Mesendoderm (in vitro differentiated cells): ENCODE measurements around the gene HOTAIR.

Experiments
- DNase-seq: peaks from one replicate; pipeline ENCODE4 v3.0.0; 2013
- H2AK5ac ChIP-seq: 2 replicates; pipeline ENCODE4 v1.6.1; 2013; ENCODE audit warnings: low read length, inconsistent platforms
- H2BK120ac ChIP-seq: 2 replicates; pipeline ENCODE4 v1.6.1; 2013; ENCODE audit warnings: low read depth, mild to moderate bottlenecking, low read length, moderate library complexity, mixed read lengths
- H2BK15ac ChIP-seq: replicated peaks from 2 replicates; pipeline ENCODE4 v1.6.1; 2013; ENCODE audit warnings: low read depth, mild to moderate bottlenecking, moderate library complexity
- H2BK5ac ChIP-seq: 2 replicates; pipeline ENCODE4 v1.6.1; 2013; ENCODE audit warnings: low read length, inconsistent platforms
- H3K18ac ChIP-seq: 2 replicates; pipeline ENCODE4 v1.6.1; 2013; ENCODE audit warnings: mild to moderate bottlenecking, low read length, mixed read lengths
- H3K23ac ChIP-seq: one replicate; pipeline ENCODE4 v1.6.1; 2013; ENCODE audit warnings: low read length
- H3K27ac ChIP-seq: 2 replicates; pipeline ENCODE4 v1.5.1; 2013; ENCODE audit warnings: low read depth, mild to moderate bottlenecking, inconsistent platforms, low read length, moderate library complexity
- H3K27me3 ChIP-seq: 2 replicates; pipeline ENCODE4 v1.6.1; 2013; ENCODE audit warnings: low read length, control low read depth, mild to moderate bottlenecking, inconsistent platforms; ENCODE audit not compliant: insufficient read depth, poor library complexity
- H3K36me3 ChIP-seq: 2 replicates; pipeline ENCODE4 v1.6.1; 2013; ENCODE audit warnings: low read length, inconsistent platforms; ENCODE audit not compliant: control insufficient read depth, insufficient read depth
- H3K4ac ChIP-seq: one replicate; pipeline ENCODE4 v1.6.1; 2013; ENCODE audit warnings: low read depth, mild to moderate bottlenecking, low read length, moderate library complexity
- H3K4me1 ChIP-seq: 2 replicates; pipeline ENCODE4 v1.6.1; 2013; ENCODE audit warnings: low read depth, low read length, inconsistent platforms; ENCODE audit not compliant: control insufficient read depth
- H3K4me2 ChIP-seq: 2 replicates; pipeline ENCODE4 v1.6.1; 2013; ENCODE audit warnings: low read length
- H3K4me3 ChIP-seq: 2 replicates; pipeline ENCODE4 v1.5.1; 2013; ENCODE audit warnings: mild to moderate bottlenecking, low read length
- H3K56ac ChIP-seq: one replicate; pipeline ENCODE4 v1.6.1; 2013; ENCODE audit warnings: low read length
- H3K79me1 ChIP-seq: 2 replicates; pipeline ENCODE4 v1.6.1; 2013; ENCODE audit warnings: low read length, inconsistent platforms
- H3K79me2 ChIP-seq: 2 replicates; pipeline ENCODE4 v1.6.1; 2013; ENCODE audit warnings: mild to moderate bottlenecking, low read length; ENCODE audit not compliant: control insufficient read depth, insufficient read depth
- H3K9ac ChIP-seq: 2 replicates; pipeline ENCODE4 v1.6.1; 2013; ENCODE audit warnings: low read length, inconsistent platforms
- H4K5ac ChIP-seq: one replicate; pipeline ENCODE4 v1.6.1; 2013; ENCODE audit warnings: low read length
- H4K8ac ChIP-seq: one replicate; pipeline ENCODE4 v1.6.1; 2013; ENCODE audit warnings: low read depth, mild to moderate bottlenecking, control low read depth, low read length, moderate library complexity
- WGBS: extraction: QIAGEN DNeasy Blood & Tissue Kit; methylation state at CpG from one replicate; pipeline ENCODE4 v1.1.7; 2013; ENCODE audit warnings: low lambda C conversion rate, missing lambda C conversion rate; ENCODE audit not compliant: insufficient coverage; ENCODE audit errors: extremely low coverage; 5-methylcytosine and 5-hydroxymethylcytosine counted together

Gene HOTAIR

DNA sequence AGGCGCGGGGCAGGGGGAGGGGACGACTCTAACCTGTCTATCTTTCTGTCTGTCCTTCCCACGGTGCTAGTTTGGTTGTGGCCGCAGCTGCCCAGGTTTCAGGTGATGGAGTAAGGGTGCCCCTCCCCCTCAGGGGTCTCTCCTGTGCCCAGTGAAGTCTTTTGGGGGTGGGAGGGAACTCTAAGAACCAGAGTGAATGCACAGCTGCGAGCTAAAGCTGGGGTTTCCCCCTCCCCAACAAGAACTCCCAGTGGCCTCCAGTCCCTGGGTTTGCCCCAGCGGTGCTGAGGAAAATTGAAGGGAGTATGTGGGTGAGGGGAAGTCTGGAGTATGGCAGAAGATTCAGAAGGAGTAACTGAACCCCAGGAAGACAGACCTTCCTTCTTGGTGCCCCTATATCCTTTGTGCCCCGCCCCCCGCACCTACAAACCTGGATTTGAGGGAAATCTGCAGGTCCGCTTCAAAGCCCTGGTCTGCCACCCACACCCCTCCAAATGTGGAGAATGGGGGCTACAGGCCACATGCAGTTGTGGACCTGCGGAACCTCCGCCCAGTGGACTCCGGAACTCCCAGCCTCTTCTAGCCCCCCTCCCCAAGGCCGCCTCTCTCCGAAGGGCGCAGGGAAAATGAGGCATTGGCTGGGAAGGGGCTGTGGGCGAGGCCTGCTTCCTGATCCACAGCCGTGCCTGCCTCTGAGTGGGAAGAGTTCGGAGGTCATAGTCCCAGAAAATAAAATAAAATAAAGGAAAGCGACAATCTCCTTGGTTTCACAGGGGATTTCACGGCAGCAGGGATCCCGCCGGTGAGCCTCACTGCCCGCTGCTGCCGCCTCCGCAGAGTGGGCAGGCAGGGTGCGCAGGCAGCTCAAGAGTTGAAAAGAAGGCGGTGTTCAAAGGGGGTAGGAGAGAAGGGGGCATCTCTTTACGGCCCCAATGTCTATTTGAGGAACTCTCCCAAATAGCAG is 21.8 kb upstream of the HOTAIR start:
- Histone ChIP-seq H3K4me2 (no peak overlapping the region), H2BK5ac (no peak overlapping the region), H3K27ac (no peak overlapping the region), H3K27me3 (peaks cover 96% of the 10 kb centered on the region), H3K18ac (no peak overlapping the region), H2AK5ac (no peak overlapping the region), H3K79me1 (no peaks in the 10 kb centered on the region), H4K5ac (no peak overlapping the region), H3K36me3 (no peaks in the 10 kb centered on the region), H2BK15ac (no peak overlapping the region), H3K4me3 (no peak overlapping the region), H3K56ac (no peak overlapping the region), H4K8ac (no peak overlapping the region), H3K9ac (no peak overlapping the region), H2BK120ac (no peak overlapping the region), H3K79me2 (no peaks in the 10 kb centered on the region), H3K23ac (no peak overlapping the region), H3K4me1 (no peaks in the 10 kb centered on the region), H3K4ac (no peak overlapping the region)
- WGBS: no CpG with 5 or more reads among the region's 29 CpGs
- DNase-seq: no peak

DNA sequence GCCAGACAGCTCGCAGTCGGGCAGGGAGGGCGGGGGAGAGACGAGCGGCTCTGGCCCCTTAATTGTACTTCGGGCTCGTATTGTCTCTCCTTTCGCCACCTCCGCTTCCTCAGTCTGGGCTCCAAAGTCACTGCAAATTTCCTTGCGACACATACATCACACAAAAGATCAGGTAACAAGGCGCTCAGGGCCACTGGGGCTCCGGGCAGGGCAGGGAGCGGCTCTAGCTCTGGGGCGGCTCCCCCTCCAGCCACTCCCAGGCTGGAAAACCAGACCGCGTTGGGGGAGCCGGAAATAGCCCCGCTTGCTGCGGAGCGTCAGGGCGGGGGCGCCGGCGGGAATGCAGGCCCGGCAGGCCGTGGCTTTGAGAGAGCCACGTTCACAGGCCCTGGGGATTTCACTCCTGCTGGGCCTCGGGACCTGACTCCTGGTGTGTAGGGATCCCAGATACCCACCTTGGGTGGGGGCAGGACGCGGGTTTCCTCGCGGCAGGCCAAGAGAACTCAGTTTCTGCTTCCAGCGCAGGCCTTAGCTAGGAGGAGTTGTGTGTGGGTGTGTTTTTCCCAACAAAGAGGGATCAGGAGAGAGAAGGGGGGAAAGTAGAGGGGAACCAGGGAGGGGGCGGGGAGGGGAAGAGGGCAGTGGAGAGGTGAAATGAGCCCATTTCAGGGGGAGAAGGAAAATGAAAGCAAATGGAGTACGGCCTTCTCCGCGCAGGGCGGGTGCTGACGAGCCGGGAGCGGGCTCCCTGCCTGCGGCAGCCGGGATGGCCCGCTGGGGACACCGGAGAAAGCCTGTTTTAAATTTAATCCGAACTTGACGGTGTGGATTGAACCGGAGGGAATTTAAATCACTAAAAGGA is 20.9 kb upstream of the HOTAIR start:
- Histone ChIP-seq H3K56ac (no peak overlapping the region), H3K4me2 (peak overlapping the region; percentile 13), H3K27me3 (peaks cover 96% of the 10 kb centered on the region), H3K9ac (no peak overlapping the region), H4K8ac (no peak overlapping the region), H3K18ac (no peak overlapping the region), H3K4ac (no peak overlapping the region), H3K4me3 (no peak overlapping the region), H3K23ac (no peak overlapping the region), H4K5ac (no peak overlapping the region), H2AK5ac (no peak overlapping the region), H3K4me1 (no peaks in the 10 kb centered on the region), H2BK5ac (no peak overlapping the region), H3K79me2 (no peaks in the 10 kb centered on the region), H3K27ac (no peak overlapping the region), H2BK120ac (no peak overlapping the region), H3K79me1 (no peaks in the 10 kb centered on the region), H2BK15ac (no peak overlapping the region), H3K36me3 (no peaks in the 10 kb centered on the region)
- no peak for DNase-seq
- no CpG with 5 or more reads among the region's 48 CpGs for WGBS

DNA sequence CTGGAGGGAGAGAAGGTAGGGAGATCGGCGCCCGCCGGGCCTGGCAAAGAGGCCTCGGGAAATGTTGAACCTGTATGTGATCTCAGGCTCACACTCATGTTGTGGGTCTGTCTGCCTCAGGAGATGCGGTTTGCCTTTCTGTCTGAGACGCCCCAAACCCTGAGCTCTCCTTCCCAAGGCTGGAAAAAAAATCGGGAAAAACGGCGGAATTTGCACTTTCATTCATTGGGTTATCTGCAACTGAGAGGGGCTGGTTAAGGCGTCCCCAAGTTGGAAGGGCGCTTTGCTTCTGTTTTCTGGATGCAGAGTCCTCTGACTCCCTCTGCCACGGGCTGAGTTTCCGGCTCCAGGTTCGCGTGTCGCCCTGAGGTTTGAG is 20.2 kb upstream of the HOTAIR start:
- no peak overlapping the region for H3K4me2 ChIP-seq
- H3K4me1 ChIP-seq: no peaks in the 10 kb centered on the region
- no peak overlapping the region for H2BK120ac ChIP-seq
- H3K4ac ChIP-seq: no peak overlapping the region
- H3K23ac ChIP-seq: no peak overlapping the region
- no peak overlapping the region for H2BK5ac ChIP-seq
- no peak overlapping the region for H3K9ac ChIP-seq
- H3K27ac ChIP-seq: no peak overlapping the region
- no peaks in the 10 kb centered on the region for H3K79me2 ChIP-seq
- no peak overlapping the region for H2AK5ac ChIP-seq
- H4K8ac ChIP-seq: no peak overlapping the region
- no peak overlapping the region for H3K18ac ChIP-seq
- no peaks in the 10 kb centered on the region for H3K36me3 ChIP-seq
- peaks cover 96% of the 10 kb centered on the region for H3K27me3 ChIP-seq
- no CpG with 5 or more reads among the region's 17 CpGs for WGBS
- DNase-seq: no peak
- H3K4me3 ChIP-seq: no peak overlapping the region
- H3K56ac ChIP-seq: no peak overlapping the region
- no peaks in the 10 kb centered on the region for H3K79me1 ChIP-seq
- no peak overlapping the region for H2BK15ac ChIP-seq
- no peak overlapping the region for H4K5ac ChIP-seq

DNA sequence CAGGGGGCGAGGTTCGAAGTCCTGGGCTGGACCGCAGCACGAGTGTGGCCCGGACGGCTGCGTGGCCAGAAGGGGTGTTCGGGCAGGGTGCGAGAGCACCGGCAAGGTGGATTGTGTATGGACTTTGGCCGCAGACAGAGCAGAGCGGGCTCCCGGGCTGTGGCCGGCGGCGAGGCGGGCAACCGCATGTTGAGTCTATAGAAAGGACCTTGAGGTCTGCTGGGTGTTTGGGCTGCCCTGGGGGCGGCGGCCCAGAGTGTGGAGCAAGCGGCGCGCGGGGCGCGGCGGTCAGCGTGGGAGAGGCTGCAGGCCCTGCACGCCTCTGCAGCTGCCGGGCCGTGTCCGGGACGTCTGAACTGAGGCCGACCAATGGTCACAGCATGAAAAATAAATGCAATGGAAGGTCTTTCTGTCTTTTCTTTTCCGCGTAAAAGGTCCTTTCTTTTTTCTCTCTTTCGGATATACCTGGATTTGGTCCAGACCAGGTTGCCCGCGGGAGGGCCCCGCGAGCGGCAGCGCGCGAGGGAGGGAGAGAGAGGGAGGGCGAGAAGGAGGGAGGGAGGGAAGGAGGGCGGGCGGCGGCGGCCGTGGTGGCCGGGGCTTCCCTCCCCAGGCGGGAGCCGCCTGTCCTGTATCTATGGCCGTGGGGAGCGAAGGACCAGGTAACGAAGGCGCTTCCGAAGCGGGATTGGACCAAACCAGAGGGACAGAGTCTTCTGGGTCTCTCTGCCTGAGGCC is 19.7 kb upstream of the HOTAIR start:
- Histone ChIP-seq H3K79me1 (no peaks in the 10 kb centered on the region), H2AK5ac (no peak overlapping the region), H3K18ac (no peak overlapping the region), H3K9ac (no peak overlapping the region), H3K56ac (no peak overlapping the region), H3K27ac (no peak overlapping the region), H3K4me3 (no peak overlapping the region), H2BK15ac (no peak overlapping the region), H3K79me2 (no peaks in the 10 kb centered on the region), H3K4ac (no peak overlapping the region), H4K8ac (no peak overlapping the region), H3K36me3 (no peaks in the 10 kb centered on the region), H4K5ac (no peak overlapping the region), H2BK5ac (no peak overlapping the region), H3K27me3 (peaks cover 95% of the 10 kb centered on the region), H3K4me1 (no peaks in the 10 kb centered on the region), H3K23ac (no peak overlapping the region), H3K4me2 (no peak overlapping the region), H2BK120ac (no peak overlapping the region)
- no peak for DNase-seq
- WGBS: no CpG with 5 or more reads among the region's 60 CpGs

DNA sequence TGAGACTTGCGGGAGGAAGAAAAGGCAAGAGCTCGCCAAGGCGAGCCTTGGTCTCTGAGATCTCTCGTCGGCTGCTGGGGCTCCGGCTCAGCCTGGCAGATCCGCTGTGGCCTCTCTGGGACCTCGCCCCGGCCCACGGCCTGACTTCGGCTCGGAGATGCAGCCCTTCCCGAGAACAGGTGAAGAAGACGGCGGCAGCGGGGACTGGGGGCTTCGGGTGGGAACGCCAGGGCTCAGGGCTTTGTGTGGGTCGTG is 19.2 kb upstream of the HOTAIR start:
- Histone ChIP-seq H3K23ac (no peak overlapping the region), H3K27me3 (peaks cover 96% of the 10 kb centered on the region), H3K4me1 (no peaks in the 10 kb centered on the region), H3K4ac (no peak overlapping the region), H3K27ac (no peak overlapping the region), H3K18ac (no peak overlapping the region), H2BK120ac (no peak overlapping the region), H2BK15ac (no peak overlapping the region), H2AK5ac (no peak overlapping the region), H3K79me1 (no peaks in the 10 kb centered on the region), H4K5ac (no peak overlapping the region), H3K4me2 (no peak overlapping the region), H2BK5ac (no peak overlapping the region), H4K8ac (no peak overlapping the region), H3K56ac (no peak overlapping the region), H3K36me3 (no peaks in the 10 kb centered on the region), H3K4me3 (no peak overlapping the region), H3K79me2 (no peaks in the 10 kb centered on the region), H3K9ac (no peak overlapping the region)
- no CpG with 5 or more reads among the region's 19 CpGs for WGBS
- DNase-seq: no peak
